HUDEP-2 (cell line): ENCODE results near the gene SECTM1.

Experiments
- DNase-seq, 76 experiments: peaks; one replicate each; lab custom pipeline; 2025; ENCODE audit not compliant: unreplicated experiment in 76 of 76; lab: John Stamatoyannopoulos, UW

The SECTM1 gene

DNA sequence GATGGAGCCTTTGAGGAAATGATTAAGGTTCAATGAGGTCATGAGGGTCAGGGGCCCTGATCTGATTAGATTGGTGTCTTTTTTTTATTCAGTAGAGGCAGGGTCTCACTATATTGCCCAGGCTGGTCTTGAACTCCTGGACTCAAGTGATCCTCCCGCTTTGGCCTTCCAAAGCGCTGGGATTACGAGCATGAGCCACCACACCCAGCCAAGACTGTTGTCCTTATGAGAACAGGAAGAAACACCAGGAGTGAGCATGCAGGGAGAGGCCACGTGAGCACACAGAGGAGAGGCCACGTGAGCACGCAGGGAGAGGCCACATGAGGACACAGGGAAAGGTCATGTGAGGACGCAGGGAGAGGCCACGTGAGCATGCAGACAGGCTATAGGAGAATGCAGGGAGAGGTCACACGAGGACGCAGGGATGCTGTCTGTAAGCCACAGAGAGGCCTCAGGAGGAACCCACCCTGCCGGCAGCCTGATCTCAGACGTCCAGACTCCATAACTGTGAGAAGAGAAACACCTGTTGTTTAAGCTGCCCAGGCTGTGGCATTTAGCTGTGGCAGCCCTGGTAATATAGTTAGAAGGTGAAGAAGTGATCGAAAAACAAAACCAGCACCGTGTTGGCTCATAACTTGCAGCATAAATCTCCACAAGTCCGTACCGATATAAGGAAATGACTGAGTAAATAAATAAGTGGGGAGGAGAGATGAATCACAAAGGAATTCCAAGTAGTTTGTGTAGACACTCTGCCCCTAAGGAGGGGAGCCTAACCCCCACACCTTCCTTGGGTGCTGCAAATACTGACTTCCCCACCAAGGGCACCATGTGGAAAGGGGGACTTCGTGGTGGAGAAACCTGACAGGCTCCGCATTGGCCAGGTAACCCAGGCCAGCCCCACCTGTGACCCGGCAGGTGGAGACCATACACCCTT lies 45.4 kb downstream of the SECTM1 start:
- peak in 2 of 76 experiments; percentile 11 to 30 for DNase-seq

DNA sequence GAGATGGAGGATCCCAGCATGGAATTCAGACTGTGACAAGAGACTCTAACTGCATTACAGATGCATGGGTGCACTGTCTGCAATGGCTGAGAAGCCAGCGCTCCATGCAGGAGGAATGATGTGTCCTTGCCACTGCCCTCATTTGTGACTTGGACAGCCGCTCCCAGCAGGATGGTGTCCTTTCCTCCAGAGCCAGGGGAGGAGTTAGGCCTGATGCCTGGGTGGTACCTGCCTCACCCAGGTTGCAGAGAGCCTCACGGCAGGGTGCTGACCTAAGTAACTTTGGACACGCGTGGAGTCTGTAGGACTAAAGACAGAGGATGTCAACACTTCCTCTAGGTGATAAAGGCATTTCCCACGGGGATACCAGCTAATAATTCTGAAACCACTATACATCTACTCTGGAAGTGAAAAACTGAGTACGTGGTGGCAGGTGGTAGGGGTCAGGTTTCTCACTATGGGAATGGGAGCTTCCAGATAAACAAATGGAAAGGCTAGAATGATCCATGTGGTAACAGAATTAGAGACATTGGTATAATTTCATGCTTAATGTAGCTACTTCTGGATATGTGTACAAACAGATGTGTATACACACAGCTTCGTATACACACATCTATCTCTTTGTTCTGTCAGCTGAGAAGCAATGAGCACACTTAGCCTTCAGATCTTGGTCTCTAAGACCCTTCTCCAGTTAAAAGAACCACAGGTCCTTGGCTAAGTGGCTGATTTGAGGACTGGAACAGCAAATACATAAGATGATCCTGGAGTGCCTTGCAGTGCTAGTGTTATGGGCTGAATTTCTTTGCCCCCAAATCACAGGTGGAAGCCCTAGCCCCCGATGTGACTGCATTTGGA lies 46.3 kb downstream of the SECTM1 start:
- no peak for DNase-seq

DNA sequence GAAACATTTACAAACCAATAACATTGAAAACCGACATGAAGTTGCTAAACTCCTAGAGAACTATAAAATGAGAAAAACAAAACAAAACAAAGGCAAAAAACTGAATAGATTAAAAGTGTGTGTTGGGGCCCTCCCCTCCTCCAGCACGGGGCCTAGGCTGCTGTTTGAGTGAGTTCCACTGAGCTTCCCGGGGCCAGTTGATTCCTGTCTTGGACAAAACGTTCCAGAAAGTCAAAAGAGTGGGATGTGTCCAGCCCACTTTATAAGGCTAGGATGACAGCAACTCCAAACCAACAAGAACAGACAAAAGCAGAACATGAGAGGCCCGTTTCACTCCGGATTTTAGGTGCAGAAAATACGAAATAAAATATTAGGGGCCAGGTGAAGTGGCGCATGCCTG lies 48.4 kb downstream of the SECTM1 start:
- DNase-seq: no peak

DNA sequence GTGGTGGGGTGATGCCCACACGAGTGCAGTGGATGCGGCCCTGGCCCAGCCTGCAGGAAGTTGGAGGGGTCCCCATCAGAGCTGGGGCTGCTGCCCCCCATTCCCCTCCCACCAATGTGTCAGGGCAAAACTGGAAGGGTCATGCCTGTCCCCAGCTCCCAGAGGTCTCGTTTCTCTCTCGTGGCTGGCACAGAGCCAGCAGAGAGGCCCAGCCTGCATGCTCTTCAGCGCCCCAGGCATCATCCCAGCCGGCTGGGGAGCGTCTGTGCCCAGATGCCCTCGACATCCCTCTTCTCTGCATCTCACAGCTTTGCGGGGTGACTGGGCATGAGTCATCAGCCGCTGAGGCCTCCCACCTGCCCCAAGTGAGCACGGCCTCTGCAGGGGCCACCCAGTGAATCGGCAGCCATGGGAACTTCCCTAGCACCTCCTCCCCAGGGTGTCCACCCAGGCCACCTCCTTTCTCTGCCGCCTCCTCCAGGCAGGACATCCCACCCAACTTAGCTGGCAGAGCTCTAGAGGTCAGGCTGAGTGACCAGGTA lies 50.3 kb downstream of the SECTM1 start:
- peak in 29 of 76 experiments; percentile 9 to 61 (median 24) for DNase-seq

DNA sequence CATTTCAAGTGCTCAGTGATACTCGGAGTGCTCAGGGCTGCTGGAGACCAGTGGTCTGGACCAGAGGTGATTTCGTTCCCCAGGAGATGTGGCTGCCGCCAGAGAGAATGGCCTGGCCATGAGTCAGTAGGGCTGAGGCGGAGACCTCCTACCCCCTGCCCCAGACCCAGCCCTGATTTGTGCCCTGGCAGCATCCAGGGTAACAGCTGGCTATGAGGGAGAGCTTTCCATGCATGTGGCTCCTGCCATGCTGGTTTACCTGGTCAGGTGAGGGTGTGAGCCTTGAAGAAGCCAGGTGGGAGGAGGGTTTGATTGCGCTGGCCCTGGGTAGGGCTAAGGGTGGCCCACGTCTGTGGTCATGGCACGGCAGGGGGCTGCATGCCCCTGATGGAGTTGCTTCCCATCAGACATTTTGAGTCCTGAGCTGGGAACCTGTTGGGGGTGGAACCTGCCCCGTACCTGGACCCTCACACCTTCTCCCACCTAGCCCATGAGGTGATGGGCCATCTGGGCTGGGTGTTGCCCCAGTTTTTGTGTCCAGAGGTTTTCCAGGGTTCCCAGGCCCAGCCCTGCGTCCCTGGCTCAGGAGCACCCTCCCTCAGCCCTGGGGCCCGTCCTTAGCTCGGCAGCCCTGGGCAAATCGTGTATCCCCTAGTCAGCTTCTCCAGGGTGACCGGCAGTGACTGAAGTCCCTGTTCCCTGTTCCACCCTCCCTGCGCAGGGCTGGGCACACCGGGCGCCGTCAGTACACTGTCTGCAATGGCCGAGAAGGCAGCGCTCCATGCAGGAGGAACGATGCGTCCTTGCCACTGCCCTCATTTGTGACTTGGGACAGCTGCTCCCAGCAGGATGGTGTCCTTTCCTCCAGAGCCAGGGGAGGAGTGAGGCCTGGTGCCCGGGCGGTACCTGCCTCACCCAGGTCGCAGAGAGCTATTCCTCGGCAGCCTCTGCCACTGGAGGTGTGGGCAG lies 51.0 kb downstream of the SECTM1 start:
- DNase-seq: no peak

DNA sequence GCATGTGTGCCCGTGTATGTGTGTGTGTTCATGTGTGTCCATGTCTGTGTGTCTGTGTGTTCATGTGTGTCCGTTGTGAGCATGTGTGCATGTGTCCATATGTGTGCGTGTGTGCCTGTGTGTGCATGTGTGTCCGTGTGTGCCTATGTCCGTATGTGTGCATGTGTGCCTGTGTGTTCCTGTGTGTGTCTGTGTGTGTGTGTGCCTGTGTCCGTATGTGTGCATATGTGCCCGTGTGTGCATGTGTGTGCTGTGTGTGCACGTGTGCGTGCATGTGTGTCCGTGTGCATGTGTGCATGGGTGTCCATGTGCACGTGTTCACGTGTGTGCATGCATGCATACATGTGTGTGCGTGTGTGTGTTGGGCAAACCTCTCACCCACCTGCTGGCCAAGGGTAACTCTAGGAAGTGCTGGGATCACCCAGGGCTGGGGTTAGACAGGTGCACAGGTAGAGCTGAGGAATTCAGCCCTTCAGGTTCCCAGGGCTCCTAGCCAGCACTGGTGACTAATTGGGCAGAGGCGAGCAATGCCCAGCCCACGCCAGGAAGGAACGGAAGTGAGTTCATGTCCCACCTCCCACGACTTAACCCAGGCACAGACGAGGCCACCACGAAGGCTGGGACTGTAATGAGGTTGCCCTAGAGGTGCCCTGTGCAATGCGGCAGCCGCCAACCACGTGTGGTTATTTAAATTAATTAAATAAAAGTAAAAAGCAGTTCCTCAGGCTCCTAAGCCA lies 51.9 kb downstream of the SECTM1 start:
- peak in 21 of 76 experiments; percentile 4 to 60 (median 15) for DNase-seq

DNA sequence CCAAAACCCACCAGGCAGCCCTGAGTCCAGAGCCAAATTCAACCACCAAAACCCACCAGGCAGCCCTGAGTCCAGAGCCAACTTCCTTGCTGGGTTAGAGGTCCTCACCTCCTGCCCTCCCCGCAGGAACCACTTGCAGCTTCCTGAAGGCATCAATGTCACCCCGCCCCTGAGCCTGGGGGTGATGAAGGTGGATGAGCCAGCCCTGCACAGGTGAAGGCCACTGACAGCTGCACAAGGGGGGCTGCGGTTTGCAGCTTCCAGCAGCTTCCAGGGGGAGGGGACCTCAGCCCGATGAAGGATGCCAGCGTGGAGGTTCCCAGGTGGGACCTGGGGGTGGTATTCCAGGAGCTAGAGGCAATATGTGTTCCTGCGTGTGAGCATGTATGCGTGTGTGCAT lies 52.5 kb downstream of the SECTM1 start:
- DNase-seq: no peak

DNA sequence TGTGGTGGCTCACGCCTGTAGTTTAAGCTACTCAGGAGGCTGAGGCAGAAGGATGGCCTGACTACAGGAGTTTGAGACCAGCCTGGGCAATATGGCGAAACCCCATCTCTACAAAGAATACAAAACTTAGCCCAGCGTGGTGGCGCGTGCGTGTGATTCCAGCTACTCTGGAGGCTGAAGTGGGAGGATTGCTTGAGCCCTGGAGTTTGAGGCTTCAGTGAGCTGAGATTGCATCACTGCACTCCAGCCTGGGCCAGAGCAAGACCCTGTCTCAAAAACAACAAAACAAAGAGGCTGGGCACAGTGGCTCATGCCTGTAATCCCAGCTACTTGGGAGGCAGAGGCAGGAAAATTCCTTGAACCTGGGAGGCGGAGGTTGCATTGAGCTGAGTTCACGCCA lies 53.0 kb downstream of the SECTM1 start:
- DNase-seq: no peak

DNA sequence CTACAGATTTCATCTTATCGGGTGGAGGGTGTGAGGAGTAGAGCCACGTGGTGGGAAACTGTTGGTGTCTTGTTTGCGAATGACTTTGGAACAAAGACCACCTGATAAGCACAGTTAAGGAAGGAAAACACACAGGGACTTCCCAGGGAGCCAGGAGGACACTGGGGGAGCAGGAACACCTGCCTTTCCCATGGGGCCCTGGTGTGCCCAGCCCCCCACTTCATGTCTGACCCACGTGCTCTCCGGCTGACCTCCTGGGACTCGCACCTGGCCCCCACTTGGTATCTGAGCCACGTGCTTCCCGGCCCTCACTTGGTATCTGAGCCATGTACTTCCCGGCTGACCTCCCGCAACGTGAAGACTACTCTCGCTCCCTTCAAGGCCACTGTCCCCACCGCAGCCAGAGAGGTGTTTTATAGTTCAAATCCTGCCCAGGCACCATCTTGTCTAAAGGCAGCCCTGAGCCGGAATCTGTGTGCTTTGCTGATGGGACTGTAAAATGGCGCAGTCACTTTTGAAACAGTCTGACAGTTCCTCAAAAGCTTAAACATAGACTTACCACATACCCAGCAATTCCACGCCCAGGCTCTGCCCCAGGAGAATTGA lies 54.7 kb downstream of the SECTM1 start:
- no peak for DNase-seq

DNA sequence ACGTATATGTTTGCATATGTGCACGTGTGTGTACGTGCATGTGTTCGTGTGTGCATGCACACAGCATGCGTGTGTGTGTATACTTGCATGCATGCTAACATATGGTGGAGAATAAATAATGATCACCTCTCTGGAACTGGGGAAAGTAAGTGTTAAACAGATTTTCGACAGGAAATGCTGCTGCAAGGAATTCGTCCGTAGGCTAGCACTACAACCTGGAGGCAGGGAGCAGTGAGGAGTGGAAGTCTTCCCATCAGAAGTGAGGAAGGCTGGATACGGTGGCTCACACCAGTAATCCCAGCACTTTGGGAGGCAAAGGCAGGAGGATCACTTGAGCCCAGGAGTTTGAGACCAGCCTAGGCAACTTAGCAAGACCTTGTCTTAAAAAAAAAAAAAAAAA lies 55.3 kb downstream of the SECTM1 start:
- no peak for DNase-seq

DNA sequence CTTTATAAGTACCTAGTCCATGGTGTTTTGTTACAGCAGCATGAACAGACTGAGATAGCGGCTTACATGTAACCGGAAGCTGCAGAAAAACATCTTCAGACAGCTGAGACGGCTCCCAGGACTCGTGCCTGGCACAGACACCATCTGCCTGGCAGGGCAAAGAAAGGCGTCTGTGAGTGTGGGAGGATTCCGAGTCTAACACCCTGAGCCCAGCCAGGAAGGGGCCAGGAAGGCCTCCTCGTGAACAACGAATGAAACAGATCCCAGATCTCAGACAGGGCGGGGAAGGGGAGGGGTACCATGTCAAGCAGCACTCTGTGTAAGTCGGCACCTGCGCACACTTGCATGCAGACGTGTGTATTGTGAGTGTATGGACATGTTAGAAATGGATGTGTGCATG lies 55.7 kb downstream of the SECTM1 start:
- DNase-seq: no peak

DNA sequence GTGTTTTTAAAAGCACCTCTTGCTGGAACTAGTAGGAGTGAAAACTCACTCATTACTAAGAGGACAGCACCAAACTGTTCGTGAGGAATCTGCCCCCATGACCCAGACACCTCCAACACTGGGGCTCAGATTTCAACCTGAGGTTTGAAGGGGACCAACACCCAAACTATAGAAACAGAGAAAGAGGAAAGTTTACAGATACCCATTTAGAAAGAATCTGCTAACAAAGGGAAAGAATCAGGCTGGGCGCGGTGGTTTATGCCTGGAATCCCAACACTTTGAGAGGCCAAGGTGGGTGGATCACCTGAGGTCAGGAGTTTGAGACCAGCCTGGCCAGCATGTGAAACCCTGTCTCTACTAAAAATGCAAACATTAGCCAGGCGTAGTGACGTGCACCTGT lies 56.6 kb downstream of the SECTM1 start:
- no peak for DNase-seq

DNA sequence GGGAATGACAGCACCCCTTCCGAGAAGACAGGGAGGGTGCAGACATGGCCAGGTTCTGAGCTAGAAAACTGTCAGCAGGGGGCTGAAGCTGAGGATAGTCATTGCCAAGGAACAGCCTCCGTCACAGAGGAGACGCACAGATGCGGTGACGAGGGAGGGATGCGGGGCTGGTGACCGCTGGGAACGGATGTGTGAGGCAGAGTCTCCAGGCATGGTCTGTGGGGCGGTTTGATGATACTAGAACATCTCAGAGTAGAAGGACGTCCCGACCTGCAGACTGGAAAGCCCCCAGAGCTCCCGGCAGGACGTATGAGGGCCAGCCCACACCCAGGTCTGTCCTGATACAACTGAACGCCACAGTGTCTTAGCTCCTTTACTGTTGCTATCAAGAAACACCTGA lies 58.2 kb downstream of the SECTM1 start:
- DNase-seq: no peak

DNA sequence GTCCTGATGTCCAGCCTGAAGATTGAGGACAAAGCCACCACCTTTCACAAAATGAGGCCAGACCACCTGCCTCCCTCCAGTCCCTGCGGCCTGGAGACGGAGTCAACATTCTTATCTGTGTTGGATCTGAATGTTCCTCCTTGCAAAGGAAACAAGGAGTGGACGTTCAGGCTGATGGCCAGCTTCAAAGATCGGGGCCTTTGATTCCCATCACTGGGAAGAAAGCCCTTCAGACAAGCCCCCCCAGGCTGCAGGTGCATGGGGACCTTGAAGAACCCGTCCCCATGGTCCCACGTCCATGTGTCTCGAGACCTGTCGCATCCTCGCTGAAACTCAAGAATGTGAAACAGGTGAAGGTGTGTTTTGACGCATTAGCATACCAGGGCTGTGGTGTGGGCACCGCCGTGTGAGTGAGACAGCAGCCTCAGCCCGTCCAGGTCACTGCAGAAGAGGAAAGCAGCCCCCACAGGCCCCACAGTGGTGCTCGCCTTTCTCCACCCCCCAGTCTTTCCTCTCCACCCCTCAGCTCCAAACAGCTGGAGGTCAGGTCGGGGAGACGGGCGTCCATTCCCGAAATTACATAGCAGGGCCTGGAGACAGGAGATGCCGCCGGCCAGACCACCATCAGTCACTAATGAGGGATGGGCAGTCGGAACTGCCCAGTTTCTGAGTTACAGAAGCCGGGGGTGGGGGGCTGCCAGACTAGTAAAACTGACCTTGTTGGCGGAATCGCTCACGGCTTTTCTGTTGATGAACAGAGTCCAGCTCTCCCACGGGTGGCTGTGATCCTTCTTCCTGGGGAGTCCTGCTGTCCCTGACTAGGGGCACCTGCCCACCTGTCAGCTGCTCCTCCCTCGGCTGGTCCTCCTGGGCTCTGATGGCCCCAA lies 59.2 kb downstream of the SECTM1 start:
- DNase-seq: no peak

DNA sequence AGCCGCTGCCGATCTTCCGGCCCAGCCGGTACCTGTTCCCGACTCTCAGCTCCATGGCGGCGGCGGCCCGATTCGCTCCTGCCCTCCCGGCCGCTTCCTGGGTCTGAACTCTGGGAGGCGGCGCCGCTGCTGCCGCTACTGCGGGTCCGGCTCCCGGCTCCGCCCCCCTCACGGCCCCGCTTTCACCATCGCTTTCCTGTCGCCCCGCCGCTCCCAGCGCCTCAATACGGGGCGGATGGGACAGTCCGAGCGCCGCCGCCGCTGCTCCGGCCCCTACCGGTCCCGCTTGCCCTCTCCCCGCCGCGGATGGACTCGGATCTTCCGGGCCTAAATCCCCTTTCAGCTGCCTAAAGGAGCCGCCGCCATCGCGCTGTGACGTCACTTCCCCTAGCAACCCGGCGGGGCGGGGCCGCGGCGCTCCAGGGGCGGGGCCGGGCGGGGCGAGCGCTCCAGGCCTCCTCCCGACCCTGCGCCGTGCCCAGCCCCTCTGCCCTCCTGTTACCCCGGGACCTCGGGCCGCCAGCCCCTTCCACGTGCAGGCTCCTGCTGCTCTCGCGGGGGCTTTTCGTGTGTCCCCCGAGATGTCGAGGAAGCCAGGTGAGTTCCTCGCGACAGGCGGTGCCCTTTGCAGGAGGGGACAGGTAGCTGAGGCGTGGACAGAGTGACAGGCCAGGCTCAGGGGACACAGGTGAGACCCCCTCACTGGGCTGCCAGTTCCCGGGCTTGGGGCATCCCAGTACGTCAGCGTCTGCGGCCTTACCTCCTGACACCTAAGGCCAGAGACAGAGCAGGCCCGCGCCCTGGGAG lies 60.0 kb downstream of the SECTM1 start, which contains the start of gene CSNK1D:
CSNK1D (minus strand) TSS at position 374 of the 807 bp plus-strand sequence; CDS start at position 55, 319 bp downstream.
- peak in 70 of 76 experiments; percentile 16 to 99 (median 74) for DNase-seq

DNA sequence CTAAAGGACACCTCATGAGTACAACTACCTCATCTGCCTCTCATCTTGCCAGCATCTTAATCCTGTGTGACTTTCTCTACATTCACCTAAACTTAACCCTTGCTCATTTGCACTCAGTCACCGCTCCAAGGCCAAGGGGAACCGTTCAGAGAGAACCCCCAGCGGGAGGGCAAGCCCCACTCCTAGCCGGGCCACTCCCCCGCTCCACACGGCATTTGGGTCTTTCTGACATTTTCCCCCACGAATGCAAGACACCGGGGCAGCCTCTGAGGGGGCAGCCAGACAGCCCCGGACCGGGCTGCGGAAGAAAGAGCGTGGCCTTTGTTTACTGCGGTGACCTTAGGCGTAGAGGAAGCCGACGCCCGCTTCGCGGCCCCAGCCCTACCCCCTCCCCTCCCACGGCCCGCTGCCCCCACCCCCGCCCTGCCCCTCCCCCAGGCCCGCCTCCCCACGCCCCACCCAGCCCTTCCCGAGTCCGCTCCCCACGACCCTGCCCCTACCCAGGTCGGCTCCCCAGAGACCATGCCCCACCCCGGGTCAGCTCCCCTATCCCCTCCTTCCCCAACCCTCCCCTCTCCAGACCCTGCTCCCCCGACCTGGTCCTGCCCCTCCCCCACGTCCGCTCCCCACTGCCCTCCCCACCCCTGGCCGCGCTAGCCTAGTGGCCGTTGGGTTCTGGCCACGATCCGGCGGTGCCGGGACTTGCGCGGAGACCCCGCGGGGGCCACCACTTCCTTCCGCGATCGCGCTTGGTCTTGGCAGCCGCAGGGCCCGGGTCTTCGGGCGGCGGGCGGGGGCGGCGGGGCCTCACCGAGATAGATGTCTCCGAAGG lies 60.9 kb downstream of the SECTM1 start:
- DNase-seq: peak in 28 of 76 experiments; percentile 8 to 72 (median 35)
